ENCODE results near the gene CUX1.
"Not testable (repeated sequence)": the region's sequence is repeated elsewhere in the genome, so short reads cannot be mapped to it uniquely, and the experiment has no call there.

Gene CUX1

GRCh38 chr7:101784292-101785127, 32.9 kb upstream of the CUX1 start:
- DNase-seq (ENCODE audit: low read depth) = no peak
- H3K4me3 ChIP-seq (ENCODE audit: low read depth, low read length) = no peak overlapping the region
- no peak for TF ChIP-seq CTCF (conservative IDR thresholded peaks at IDR 0.05; ENCODE audit: low read depth, low read length)

GRCh38 chr7:101787864-101788263, 29.6 kb upstream of the CUX1 start:
- no peak for DNase-seq (ENCODE audit: low read depth)
- H3K4me3 ChIP-seq (ENCODE audit: low read depth, low read length) = no peak overlapping the region
- no peak for TF ChIP-seq CTCF (conservative IDR thresholded peaks at IDR 0.05; ENCODE audit: low read depth, low read length)

GRCh38 chr7:101788517-101788916, 28.9 kb upstream of the CUX1 start:
- TF ChIP-seq CTCF (conservative IDR thresholded peaks at IDR 0.05; ENCODE audit: low read depth, low read length) = no peak
- no peak for DNase-seq (ENCODE audit: low read depth)
- no peak overlapping the region for H3K4me3 ChIP-seq (ENCODE audit: low read depth, low read length)

GRCh38 chr7:101790566-101791293, 26.7 kb upstream of the CUX1 start:
- TF ChIP-seq CTCF (conservative IDR thresholded peaks at IDR 0.05; ENCODE audit: low read depth, low read length) = no peak
- DNase-seq (ENCODE audit: low read depth) = no peak
- no peak overlapping the region for H3K4me3 ChIP-seq (ENCODE audit: low read depth, low read length)

- H3K4me3 ChIP-seq (ENCODE audit: low read depth, low read length) = no peak overlapping the region
- TF ChIP-seq CTCF (conservative IDR thresholded peaks at IDR 0.05; ENCODE audit: low read depth, low read length) = no peak
- DNase-seq (ENCODE audit: low read depth) = peak; percentile 59
Observed at GRCh38 chr7:101792051-101792681, 25.3 kb upstream of the CUX1 start.

- H3K4me3 ChIP-seq (ENCODE audit: low read depth, low read length); DNase-seq (ENCODE audit: low read depth): not testable (repeated sequence)
Observed at GRCh38 chr7:101792682-101793071, 24.7 kb upstream of the CUX1 start.

GRCh38 chr7:101795461-101795860, 22.0 kb upstream of the CUX1 start:
- no peak for DNase-seq (ENCODE audit: low read depth)
- no peak for TF ChIP-seq CTCF (conservative IDR thresholded peaks at IDR 0.05; ENCODE audit: low read depth, low read length)
- H3K4me3 ChIP-seq (ENCODE audit: low read depth, low read length) = no peak overlapping the region

- DNase-seq (ENCODE audit: low read depth); H3K4me3 ChIP-seq (ENCODE audit: low read depth, low read length): not testable (repeated sequence)
Observed at GRCh38 chr7:101798173-101798572, 19.3 kb upstream of the CUX1 start.
